Stimulated activated CD4-positive, alpha-beta T cell treated with anti-CD3 and anti-CD28 coated beads, Interleukin-1b, Interleukin-23, amount 100 ng/mL, for 1 hour (primary cell): ENCODE results near the gene MIPOL1.

ENCODE experiments used
- DNase-seq, 2 donors: peaks; one replicate each; pipeline ENCODE4 v3.0.0-alpha.2; 2020; ENCODE audit warnings: low read depth in 2 of 2

The MIPOL1 gene

DNA sequence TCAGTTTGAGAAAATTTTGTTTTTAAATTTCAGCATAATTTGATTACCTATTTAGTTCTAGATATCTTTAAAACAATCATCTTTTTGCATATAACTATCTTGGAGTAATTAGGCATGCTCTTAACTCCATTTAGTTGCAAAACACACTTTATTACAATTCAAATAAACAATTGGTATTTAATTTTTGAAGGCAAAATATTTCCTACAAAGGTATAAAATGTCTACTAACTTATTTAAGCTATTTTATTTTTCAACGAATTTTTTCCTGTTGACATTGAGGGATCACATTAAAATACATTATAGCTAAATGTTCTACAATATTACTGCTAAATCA lies 389.0 kb downstream of the MIPOL1 start:
- no peak for DNase-seq

DNA sequence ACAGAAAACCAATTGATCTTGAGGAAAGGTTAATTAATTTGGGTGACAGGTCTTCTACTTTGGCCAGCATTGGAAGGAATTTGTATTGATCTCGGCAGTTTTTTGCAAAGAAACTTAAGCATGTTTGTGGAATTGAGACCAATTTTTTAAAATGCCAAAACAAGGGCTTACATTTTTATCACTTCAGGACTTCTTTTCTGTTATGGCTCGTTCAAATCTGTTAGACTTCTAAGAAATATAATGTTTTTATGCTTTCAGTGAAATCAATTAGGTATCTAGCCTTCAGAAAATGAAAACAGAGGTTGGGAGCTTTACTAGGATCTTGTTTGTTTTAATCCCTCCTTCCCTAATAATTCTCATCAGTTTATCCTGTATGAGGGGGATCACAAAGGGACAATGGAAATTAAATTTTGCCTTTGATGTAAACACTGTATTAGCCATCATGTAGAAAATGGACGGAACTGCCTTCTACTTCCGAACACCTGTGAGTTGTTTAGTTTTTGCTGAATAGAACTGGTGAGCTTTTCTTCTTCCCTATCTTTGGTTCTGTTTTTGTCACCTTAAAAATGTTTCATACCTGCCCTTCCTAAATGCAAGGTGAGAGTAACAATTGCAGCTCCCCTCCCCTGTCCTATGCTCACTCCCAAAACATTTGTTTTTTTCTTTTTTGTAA lies 389.5 kb downstream of the MIPOL1 start:
- no peak for DNase-seq

DNA sequence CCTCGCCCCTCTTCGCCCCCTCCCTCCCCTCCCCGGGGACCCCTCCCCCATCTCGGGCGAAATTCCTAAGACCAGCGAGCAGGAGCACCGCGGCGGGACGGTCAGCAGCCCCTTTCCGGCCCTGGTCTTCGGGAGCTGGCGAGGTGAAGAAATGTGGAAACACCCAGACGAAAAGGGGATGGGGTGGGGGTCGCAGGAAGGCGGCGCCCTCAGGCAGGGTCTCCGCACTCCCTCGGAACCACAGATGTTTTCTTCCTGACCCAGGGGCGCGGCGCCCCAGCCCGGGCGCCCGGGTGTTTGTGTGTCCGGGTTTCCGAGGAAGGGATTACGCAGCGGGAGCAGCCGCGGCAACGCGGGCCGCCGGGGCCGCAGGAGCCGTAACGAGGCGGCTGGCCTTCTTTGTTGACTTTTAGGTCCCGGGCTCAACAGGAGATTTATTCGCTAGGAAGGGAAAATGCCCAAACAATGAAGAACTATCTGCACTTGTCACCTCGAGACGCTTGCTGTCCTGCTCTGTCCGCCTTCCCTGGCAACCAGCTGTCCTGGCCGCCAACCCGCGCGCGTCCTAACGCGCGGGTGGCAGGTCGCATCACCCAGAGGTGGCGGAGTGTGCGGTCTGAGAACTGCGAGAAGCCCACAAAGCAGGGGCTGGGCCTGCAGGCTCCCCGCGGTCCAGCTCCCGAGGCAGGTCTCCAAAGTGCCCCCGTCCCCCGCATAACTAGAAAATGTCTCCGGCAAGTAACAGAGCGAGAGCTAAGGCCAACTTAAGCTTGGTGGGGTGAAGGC lies 390.3 kb downstream of the MIPOL1 start:
- DNase-seq = no peak

GRCh38 chr14:37588667-37588955 lies 390.9 kb downstream of the MIPOL1 start:
- no peak for DNase-seq

DNA sequence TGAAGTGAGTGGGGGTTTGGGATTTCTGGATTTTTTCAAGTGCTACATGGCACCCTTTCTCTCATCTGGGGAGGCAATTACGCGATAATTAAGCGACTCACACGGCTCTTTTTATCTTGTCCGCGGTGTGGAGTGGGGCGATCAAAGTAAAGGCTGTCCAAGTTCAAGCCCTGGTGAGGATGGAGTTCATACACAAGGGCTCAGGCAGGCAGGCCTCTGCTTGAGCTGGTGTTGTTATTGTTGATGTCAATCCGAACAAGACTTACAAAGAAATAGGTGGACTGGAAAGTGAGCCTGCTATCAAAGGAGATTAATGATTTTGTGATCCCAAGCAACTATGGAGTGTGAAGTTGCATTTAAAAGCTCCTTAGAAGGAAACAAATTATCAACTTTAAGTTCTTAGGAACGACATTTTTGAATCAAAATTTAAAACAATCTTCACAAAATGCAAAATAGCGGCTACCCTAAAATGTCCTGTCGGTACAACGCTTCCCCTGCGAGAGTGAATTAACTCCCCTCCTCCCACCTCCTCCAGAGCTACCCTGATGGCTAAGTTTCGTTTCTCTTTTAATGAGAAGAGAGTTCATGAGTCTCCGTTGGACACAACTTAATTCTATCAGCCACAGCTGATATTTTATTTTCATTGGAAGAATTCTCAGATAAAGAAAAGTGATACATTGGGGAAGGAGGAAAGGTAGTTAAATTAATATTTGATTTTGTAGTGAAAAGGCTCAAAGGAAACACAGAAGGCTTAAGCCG lies 391.4 kb downstream of the MIPOL1 start:
- no peak for DNase-seq

DNA sequence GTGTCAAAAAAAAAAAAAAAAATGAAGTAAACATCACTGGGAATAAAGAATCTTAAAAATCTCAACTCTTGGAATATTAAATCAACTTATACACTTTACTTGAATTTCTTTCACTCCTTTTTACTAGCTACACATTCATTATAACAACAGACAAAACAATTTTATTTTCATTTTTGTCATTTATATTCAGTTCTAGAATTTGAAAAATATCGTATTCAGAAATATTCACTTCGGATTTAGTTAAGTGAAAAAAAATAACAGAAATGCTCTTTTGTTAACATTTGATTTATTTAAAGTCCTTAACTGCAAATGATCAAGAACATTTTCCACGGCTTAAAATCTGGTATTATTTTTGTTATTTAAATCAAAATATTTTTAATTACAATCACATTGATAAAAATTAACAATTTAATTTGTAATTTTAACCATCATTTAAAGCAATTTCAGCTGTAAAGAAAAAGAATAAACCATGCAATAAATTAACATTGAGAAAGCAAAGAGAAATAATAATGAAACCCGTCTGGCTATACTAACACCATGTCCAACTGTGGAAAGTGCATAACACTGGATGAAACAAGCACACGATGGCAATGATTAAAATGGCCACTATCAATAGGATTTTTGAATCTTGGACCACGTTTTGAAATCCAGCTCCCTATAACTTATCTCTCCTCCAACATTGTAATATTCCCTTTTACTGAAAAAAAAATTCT lies 392.1 kb downstream of the MIPOL1 start:
- DNase-seq = no peak

GRCh38 chr14:37590428-37591139 lies 392.8 kb downstream of the MIPOL1 start:
- DNase-seq = no peak

- no peak for DNase-seq
These were observed 393.7 kb downstream of the MIPOL1 start for GRCh38 chr14:37591311-37591940.

DNA sequence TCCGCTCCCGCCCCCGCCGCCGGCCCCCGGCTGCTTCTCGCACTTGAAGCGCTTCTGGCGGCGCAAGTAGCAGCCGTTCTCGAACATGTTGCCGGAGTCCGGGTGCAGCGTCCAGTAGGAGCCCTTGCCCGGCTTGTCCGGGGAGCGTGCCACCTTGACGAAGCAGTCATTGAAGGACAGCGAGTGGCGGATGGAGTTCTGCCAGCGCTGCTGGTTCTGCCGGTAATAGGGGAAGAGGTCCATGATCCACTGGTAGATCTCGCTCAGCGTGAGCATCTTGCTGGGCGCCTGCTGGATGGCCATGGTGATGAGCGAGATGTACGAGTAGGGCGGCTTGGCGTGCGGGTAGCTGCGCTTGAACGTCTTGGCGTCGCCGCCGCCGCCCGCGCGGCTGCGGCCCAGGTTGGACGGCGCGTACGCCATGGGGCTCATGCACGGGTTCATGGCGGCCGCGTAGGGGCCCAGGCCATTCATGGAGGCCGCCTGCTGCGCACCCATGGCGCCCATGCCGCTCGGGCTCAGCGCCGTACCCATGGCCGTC lies 394.3 kb downstream of the MIPOL1 start:
- no peak for DNase-seq

DNA sequence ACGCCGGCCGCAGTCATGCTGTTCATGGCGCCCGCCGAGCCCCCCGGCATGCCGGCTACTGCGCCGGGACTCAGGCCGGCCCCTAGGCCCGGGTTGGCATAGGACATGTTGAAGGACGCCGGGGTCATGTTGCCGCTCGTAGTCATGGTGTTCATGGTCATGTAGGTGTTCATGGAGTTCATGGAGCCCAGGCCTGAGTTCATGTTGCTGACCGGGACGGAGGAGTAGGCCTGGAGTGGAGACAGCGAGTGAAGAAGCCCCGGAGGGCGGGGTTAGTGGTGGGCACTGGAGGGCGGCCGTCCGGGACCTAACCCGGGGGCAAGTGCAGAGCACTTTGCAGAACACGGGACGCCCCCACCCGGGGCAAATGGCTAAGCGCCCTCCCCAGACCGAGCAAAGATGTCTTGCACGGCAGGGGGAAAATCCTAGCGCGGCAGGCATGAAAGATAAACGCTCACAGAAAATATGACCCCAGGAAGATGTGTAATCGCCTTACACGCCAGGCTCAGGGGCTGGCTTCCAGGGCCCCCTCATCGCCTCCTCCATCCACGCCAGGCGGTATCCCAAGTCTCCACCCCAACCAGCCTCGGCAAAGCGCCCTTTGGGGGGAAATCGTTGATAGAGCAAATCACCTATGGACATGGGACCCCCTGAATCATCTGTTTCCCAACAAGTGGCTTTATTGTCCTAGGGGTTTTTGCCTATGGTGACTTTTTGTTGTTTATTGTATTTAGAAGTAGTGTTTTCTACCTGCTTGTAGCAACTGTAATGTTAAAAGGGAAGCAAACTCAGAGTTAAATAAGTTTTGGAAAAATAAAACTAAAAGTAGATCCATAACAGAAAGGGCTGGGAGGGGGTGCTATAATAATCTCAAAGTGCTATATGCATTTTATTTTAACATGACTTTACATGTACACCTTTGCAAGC lies 395.0 kb downstream of the MIPOL1 start:
- DNase-seq = no peak

GRCh38 chr14:37593511-37594237 lies 395.9 kb downstream of the MIPOL1 start:
- no peak for DNase-seq

DNA sequence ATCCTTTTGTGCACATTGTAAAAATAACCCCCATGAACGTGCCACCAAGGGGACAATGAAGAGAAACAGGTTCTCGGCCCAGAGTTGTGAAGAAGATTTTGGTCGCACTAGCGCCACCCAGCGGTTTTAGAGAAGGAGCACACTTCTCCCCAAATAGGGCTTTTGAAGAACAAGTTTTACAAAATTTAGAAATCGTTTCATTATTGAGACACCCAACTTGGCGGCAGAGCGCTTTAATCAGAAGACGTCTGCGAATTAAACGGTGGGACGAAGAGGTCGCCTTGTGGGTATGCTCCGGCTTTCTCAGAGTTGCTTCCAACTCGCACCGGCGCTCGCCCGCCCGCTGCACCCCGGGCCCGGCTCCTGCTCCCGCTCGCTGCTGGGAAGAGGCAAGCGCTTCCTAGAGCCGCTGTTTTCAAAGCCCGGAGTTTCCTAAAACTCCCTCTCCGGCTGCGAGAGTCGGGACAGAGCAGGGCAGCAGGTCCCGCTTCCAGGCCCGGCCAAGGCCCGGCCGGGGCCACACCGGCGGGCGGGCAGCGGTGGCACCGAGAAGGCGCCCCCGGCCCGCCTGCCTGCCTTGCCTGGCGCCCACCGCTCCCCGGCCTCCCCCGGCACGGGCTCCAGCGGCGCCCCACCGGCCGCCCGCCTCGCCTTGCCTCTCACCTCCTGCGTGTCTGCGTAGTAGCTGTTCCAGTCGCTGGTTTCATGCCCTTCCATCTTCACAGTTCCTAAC lies 396.7 kb downstream of the MIPOL1 start:
- no peak for DNase-seq

- no peak for DNase-seq
These were observed 397.5 kb downstream of the MIPOL1 start, which contains the start of the genes FOXA1 and TTC6 for GRCh38 chr14:37594971-37595808. FOXA1 (minus strand) TSS chr14:37595249; CDS start chr14:37594972, 277 bp downstream. TTC6 (plus strand) TSS chr14:37595629; CDS start chr14:37622065, 26,436 bp downstream.

- peak in 1 of 2 donors; percentile 46 for DNase-seq
These were observed 398.3 kb downstream of the MIPOL1 start for GRCh38 chr14:37595809-37596621.

GRCh38 chr14:37596790-37597472 lies 399.2 kb downstream of the MIPOL1 start:
- no peak for DNase-seq

- no peak for DNase-seq
These were observed 399.8 kb downstream of the MIPOL1 start for GRCh38 chr14:37597538-37597913.
